CD4-positive, alpha-beta T cell treated with Interleukin-1 beta for 1 hour (primary cell): ENCODE measurements around the gene PTPRF.
A peak's percentile ranks its signal among the peaks of the same experiment; 100 is the strongest.
"Not testable (repeated sequence)": the region's sequence is repeated elsewhere in the genome, so short reads cannot be mapped to it uniquely, and the experiment has no call there.

ENCODE experiments used
- DNase-seq, 2 donors: peaks; one replicate each; pipeline ENCODE4 v3.0.0-alpha.2; 2020 to 2022

Gene PTPRF

GRCh38 chr1:43530483-43531106, at the start of gene PTPRF:
PTPRF (plus strand) TSS chr1:43530883; CDS start chr1:43545076, 14,193 bp downstream.
- DNase-seq = peak; percentile 19 to 21

- DNase-seq = no peak
Measured at GRCh38 chr1:43481491-43481890, 49.2 kb upstream of the PTPRF start.

GRCh38 chr1:43482215-43482614, 48.5 kb upstream of the PTPRF start:
- DNase-seq = no peak

DNA sequence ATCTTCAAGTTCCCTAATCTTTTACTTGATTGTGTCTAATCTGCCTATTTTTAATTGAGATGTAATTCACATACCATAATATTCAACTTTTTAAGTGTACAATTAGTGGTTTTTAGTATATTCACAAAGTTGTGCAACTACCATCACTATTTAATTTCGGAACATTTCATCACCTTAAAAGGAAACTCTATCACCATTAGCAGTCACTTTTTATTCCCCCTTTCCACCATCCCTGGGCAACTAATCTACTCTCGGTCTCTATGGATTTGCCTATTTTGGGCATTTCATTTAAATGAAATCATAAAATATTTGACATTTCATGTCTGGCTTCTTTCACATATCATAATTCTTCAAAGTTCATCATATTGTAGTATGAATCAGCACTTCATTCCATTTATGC, 46.3 kb upstream of the PTPRF start:
- no peak for DNase-seq

- DNase-seq = no peak
Measured at GRCh38 chr1:43488165-43488564, 42.5 kb upstream of the PTPRF start.

DNA sequence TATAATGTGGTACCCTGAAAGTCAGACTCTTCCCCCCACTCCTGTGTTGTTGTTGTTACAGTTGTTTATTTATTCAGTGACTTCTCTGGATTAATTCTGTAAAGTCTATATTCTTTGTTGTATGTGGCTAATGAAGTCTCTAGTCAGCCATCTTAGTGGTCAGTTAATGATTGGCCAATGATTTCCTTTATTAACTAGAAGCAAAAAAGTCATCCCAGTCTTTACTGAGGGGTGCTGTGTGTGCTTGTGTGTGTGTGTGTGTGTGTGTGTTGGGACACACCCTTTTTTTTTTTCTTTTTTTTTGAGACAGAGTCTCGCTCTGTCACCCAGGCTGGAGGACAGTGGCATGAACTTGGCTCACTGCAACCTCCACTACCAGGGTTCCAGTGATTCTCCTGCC, 39.6 kb upstream of the PTPRF start:
- DNase-seq = no peak

DNA sequence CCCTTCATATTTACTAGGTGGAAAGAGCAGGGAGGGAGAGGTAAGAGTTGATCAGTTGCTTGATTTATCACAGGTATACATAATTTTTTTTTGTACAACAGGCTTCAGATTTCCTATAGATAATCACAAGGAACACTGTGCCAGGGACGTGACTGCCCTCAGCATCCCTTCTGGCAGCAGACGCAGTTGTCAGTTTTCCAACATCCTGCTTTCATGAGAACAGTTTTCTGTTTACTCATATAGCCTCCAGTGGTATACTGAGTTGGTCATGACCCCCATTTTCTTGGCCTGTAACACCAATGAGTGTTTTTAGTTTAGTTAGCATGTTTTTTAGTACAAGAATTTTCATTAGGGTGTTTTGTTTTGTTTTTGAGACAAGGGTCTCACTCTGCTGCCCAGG, 37.9 kb upstream of the PTPRF start:
- no peak for DNase-seq

DNA sequence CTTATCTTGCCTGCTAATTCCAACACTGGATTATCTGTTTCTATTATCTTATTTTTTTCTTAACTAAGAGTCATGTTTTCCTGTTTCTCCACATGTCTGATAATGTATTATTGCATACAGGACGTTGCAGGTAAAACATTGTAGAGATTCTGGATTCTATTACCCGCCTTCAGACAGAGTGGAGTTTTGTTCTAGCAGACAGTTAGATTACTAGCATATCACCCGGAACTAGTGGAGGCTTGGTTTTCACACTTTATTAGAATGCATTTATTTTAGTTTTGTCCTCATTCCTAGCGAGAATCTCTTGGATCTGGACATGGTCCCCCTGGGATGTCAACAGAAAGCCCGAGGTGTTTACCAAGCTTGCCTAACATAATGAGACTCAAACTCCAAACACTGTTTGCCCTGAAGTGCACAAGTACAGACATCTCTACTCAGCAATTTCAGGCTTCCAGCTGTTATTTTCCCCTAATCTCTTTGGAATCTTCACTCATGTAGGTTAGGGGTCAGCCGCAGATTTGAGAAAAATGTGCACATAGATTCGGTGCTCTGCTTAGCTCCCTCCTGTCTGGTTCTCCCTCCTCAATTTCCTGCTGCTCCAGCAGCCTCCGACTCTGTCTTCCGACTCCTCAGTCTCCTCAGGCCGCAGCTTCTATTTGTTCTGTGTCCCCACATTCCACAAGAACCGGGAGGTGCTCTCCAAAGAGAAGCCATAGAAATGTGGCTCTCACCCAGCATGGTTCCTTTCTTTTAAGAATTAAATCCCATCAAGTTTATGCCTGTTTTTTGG, 36.8 kb upstream of the PTPRF start:
- DNase-seq = no peak

GRCh38 chr1:43495204-43495603, 35.5 kb upstream of the PTPRF start:
- no peak for DNase-seq

GRCh38 chr1:43499898-43500297, 30.8 kb upstream of the PTPRF start:
- no peak for DNase-seq

DNA sequence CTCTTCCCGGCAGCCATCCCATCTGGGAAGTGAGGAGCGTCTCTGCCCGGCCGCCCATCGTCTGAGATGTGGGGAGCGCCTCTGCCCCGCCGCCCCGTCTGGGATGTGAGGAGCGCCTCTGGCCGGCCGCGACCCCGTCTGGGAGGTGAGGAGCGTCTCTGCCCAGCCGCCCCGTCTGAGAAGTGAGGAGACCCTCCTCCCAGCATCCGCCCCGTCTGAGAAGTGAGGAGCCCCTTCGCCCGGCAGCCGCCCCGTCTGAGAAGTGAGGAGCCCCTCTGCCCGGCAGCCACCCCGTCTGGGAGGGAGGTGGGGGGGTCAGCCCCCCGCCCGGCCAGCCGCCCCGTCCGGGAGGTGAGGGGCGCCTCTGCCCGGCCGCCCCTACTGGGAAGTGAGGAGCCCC, 28.9 kb upstream of the PTPRF start:
- not testable (repeated sequence) for DNase-seq

- no peak for DNase-seq
Measured at GRCh38 chr1:43503534-43503933, 27.1 kb upstream of the PTPRF start.

DNA sequence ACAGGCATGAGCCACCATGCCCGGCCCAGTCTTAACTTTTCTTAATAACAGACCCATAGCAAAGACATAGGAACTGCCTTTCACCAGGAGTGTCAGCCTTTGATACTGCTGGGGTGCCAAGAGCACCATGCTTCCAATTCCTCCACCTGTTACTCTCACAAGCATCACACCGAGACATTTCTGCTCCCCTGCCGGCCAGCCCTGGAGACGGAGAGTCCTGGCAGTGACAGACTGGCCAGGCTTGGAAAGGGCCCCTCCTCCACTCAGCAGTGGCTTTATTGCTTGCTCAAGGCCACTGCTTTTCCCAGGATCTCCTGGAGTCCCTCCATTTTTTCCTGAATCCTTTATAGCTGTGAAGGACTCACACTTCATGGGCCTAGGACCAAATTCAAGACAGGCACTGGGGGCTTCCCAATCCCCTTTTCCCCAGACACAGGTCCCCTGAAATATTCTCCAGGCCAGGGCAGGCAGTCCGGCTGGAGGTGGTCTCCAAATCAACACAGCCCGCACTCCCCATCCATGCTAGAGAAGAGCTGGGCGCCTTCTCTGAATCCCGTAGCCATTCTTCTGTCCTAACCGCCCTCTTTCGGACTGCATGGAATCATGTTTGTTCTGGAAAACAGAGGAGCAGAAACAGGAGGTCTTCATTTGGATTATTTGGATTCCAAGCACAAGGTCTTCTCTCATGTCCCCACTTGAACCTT, 25.5 kb upstream of the PTPRF start:
- DNase-seq = no peak

- no peak for DNase-seq
Measured at GRCh38 chr1:43506233-43506632, 24.4 kb upstream of the PTPRF start.

DNA sequence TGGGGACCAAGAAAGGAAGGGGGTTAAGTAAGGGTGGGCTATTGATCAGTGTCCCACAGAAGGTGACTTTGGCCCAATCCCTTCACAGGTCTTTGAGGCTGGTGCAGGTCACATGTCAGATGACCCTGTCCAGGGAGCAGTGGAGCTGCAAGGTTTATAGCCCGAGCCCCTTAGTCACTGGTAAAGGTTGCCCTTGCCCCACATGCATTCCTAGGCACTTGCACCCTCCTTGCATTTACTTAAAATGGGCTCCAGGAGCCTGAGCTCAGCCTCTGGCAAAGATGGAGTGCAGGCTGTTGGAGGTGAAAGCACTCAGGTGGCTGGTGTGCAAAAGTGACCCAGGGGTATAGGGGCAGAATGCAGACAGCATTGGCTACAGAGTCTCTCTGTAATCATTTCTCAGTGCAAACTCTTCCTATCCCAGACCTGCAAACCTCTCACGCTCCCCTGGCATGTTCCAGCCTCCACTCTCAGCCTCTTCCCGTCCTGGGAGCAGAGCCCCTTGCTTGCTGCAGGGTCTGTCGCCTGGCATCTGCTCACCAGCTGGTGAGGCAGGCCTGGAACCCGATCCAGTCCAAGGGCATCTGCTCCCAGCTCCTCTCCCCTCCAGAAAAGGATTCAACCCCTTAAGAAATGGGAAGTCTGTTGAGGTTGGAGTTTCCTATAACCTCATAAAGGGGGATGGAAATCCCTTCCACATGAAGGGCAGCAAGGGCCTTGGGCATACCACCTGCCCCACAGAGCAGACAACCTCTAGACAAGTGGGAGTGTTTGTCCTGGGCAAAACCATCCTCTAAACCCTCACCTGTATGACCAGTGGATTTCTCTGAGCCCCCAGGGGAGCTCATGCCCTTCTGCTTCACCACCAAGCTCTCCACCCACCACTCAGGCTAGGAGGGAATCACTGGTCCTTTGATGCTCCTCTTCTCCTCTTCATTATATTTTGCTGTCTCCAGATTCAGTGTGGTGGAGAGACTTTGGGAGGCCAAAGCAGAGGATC, 23.1 kb upstream of the PTPRF start:
- DNase-seq = no peak

DNA sequence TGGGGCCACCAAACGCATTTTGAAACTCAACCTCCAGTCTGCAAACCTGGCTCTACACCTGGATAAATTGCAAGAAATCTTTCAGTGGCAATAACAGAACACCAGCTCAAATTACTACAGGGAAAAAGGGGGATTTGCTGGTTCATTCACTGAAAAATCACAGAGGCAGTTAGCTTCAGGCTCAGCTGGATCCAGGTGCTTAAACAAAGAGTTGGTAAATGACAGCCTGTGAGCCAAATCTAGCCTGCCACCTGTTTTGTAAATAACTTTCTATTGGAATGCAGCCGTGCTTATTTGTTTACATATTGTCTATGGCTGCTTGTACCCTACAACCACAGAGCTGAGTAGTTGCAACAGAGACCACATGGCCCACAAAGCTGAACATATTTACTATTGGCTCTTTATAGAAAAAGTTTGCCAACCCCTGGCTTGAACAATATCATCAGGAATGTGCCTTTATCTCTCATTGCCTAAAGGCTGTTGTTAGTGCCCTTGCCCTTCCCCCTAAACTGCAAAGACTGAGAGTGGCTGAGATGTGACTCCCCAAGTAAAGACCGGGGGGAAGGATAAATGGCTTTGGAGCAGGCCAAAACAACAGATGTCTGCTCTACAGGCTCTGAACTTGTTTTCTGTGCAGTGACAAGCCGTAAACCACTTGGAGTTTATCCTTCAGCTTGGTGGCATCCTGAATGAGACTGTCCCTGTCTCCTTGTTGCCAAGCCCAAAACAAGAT, 21.5 kb upstream of the PTPRF start:
- no peak for DNase-seq

- DNase-seq = no peak
Measured at GRCh38 chr1:43509740-43510375, 20.8 kb upstream of the PTPRF start.

DNA sequence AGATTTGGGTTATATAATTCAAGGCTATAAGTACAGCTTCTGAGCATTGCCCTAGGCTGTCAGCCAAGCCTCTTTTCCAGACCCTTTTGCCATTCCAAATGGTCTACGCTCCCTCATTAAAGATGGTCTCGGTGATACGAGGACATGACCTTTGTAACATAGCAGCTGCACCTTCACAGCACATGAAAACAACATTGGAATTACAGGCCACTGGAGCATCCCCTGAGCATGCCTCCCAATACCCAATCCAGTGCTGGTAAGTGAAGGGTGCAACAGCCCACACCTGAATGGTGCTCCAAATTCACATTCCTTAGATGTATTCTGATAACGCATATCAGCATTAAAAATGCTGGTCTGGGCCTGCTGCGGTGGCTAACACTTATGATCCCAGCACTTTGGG, 20.1 kb upstream of the PTPRF start:
- no peak for DNase-seq

GRCh38 chr1:43511394-43511793, 19.3 kb upstream of the PTPRF start:
- no peak for DNase-seq

- DNase-seq = no peak
Measured at GRCh38 chr1:43512133-43512532, 18.6 kb upstream of the PTPRF start.

GRCh38 chr1:43512681-43513080, 18.0 kb upstream of the PTPRF start:
- no peak for DNase-seq
